Chondrocyte (in vitro differentiated cells): ENCODE data around the gene HES1. TPM values are rescaled to one million over a fixed set of nuclear protein-coding genes. Genes with fewer than 3 reads are reported as not detected.

Source experiments
- DNase-seq: peaks from one replicate; pipeline ENCODE4 v3.0.0; 2021; ENCODE audit warnings: mixed read lengths, low spot score
- H3K27ac Mint-ChIP-seq: one replicate; pipeline ENCODE4 v1.8.0; 2021; ENCODE audit warnings: mild to moderate bottlenecking, moderate library complexity, mixed read lengths; ENCODE audit not compliant: unreplicated experiment
- H3K27me3 Mint-ChIP-seq: 2 replicates; pipeline ENCODE4 v1.8.0; 2021; ENCODE audit warnings: low read depth, mixed read lengths
- H3K36me3 Mint-ChIP-seq: 2 replicates; pipeline ENCODE4 v1.8.0; 2021; ENCODE audit warnings: low read depth, mixed read lengths
- H3K4me1 Mint-ChIP-seq: 2 replicates; pipeline ENCODE4 v1.8.0; 2021; ENCODE audit warnings: low read depth, mild to moderate bottlenecking, mixed read lengths
- H3K4me3 Mint-ChIP-seq: one replicate; pipeline ENCODE4 v1.8.0; 2021; ENCODE audit warnings: mild to moderate bottlenecking, moderate library complexity, mixed read lengths; ENCODE audit not compliant: unreplicated experiment
- H3K9me3 Mint-ChIP-seq: 2 replicates; pipeline ENCODE4 v1.8.0; 2021; ENCODE audit warnings: low read depth, mixed read lengths
- total RNA-seq: library from RNA; stranded (reverse); gene quantifications from 3 replicates; pipeline ENCODE4 v1.2.1, GENCODE V29; 2021
- TF ChIP-seq, protein P1 (sequence below): fragments of 200-600 bp; sonication (generic); IDR thresholded peaks from 2 replicates; pipeline ENCODE4 v1.5.0; 2021; ENCODE audit warnings: antibody characterized with exemption, mild to moderate bottlenecking, moderate library complexity

The HES1 gene
- total RNA-seq, 1 donor from 2014 or later, result 31.2 TPM

DNA sequence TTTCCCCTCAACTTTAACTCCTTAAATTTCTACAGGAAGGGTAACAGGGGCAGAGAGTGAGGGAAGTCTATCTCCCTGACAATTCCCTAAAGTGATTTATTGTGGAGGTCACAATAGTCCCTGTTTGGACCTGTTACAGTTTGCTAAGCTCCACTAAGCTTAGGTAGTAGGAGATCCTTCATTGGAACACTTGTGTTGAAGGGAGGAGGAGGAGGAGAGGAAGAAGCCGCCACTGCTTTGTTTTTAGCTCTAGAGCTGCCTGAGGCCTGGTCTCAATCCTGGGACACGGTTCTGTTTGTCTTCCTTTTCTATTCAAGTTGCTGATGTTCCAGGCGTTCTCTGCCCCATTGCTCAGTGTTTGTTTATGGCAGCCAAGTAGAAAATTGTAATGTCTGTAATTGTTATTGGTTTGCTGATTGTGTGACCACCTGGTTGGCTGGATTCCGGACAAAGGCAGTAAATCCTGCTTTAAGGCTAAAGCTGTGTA, 48.4 kb downstream of the HES1 start:
- peaks cover 2% of the 10 kb centered on the region for H3K36me3 Mint-ChIP-seq
- H3K27me3 Mint-ChIP-seq, result peaks cover 25% of the 10 kb centered on the region
- TF ChIP-seq, protein P1, sequence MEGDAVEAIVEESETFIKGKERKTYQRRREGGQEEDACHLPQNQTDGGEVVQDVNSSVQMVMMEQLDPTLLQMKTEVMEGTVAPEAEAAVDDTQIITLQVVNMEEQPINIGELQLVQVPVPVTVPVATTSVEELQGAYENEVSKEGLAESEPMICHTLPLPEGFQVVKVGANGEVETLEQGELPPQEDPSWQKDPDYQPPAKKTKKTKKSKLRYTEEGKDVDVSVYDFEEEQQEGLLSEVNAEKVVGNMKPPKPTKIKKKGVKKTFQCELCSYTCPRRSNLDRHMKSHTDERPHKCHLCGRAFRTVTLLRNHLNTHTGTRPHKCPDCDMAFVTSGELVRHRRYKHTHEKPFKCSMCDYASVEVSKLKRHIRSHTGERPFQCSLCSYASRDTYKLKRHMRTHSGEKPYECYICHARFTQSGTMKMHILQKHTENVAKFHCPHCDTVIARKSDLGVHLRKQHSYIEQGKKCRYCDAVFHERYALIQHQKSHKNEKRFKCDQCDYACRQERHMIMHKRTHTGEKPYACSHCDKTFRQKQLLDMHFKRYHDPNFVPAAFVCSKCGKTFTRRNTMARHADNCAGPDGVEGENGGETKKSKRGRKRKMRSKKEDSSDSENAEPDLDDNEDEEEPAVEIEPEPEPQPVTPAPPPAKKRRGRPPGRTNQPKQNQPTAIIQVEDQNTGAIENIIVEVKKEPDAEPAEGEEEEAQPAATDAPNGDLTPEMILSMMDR, result no peak
- no peak overlapping the region for H3K27ac Mint-ChIP-seq
- H3K4me3 Mint-ChIP-seq, result no peak overlapping the region
- no peaks in the 10 kb centered on the region for H3K9me3 Mint-ChIP-seq
- DNase-seq, result no peak
- peaks cover 12% of the 10 kb centered on the region for H3K4me1 Mint-ChIP-seq

DNA sequence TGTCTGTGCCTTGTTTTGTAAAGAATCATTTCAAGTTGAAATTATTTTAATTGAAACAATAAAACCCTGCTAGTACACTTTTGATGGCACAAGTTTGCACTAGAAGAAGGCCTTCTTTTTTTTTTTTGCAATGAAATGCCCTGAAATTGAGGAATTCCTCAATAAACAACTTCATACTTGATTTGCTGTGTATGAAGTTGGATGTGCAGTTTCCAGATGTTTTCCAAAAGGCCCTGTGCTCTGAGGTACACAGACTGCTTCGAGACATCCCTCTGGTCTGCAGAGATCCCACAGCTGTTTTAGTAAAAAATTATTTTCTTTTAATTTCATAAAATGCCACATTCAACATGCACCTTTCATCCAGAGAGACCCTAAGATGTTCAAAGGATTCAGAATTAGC, 48.9 kb downstream of the HES1 start:
- peaks cover 2% of the 10 kb centered on the region for H3K36me3 Mint-ChIP-seq
- H3K27ac Mint-ChIP-seq, result no peak overlapping the region
- H3K9me3 Mint-ChIP-seq, result no peaks in the 10 kb centered on the region
- peaks cover 16% of the 10 kb centered on the region for H3K4me1 Mint-ChIP-seq
- no peak for DNase-seq
- TF ChIP-seq, protein P1, result no peak
- H3K4me3 Mint-ChIP-seq, result no peak overlapping the region
- H3K27me3 Mint-ChIP-seq, result peaks cover 23% of the 10 kb centered on the region

DNA sequence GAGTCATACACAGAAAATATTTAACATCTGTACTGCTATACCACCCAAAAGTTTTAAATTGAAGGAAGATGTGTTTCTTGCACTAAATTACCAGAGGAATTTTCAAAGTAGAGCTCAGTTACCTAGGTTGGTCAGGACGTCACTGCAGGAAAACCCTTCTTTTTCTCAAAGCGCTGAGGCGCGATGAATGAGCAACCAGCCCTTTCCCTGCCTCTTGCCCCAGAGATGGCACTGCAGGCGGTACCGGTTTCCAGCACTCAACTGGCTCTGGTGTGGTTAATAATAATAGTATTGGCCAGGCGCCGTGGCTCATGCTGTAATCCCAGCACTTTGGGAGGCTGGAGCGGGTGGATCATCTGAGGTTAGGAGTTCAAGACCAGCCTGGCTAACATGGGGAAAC, 49.3 kb downstream of the HES1 start:
- H3K36me3 Mint-ChIP-seq, result peaks cover 2% of the 10 kb centered on the region
- peaks cover 16% of the 10 kb centered on the region for H3K4me1 Mint-ChIP-seq
- H3K9me3 Mint-ChIP-seq, result no peaks in the 10 kb centered on the region
- H3K27me3 Mint-ChIP-seq, result peaks cover 21% of the 10 kb centered on the region
- DNase-seq, result no peak
- H3K27ac Mint-ChIP-seq, result no peak overlapping the region
- H3K4me3 Mint-ChIP-seq, result no peak overlapping the region
- TF ChIP-seq, protein P1, result no peak

DNA sequence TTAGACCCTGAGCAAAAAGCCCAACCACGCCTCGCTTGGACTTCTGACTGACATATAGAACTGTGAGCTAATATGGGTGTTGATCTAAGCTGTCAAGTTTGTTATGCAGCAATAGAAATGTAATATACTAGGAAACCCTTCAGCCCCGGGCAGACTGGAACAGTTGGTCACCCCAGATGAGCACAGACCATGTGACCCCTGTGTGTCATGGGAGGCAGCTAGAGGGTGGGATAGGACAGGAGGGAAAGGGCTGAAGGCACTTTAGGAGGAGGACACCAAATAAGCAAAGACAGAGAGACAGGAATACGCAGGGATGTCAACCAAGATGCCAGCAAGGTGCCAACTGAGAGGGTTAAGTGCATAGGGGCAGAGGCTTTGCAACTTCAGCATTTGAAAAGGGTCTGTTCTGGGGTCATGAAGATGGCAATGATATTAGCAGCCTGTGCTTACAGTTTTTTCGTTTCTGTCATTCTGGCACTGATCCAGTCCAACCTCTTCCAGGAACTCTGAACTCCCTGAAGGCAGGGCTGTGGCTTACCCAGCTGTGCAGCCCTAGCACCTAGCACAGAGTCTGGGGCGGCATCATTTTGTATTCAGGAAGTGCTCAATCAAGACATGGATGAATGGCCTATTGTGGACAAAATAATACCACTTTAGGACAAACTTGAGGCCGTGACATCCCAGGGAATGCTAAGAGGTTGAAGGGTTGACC, 51.4 kb downstream of the HES1 start:
- H3K36me3 Mint-ChIP-seq, result peaks cover 5% of the 10 kb centered on the region
- TF ChIP-seq, protein P1, result no peak
- peaks cover 3% of the 10 kb centered on the region for H3K9me3 Mint-ChIP-seq
- H3K4me3 Mint-ChIP-seq, result no peak overlapping the region
- H3K27ac Mint-ChIP-seq, result no peak overlapping the region
- peaks cover 16% of the 10 kb centered on the region for H3K4me1 Mint-ChIP-seq
- peaks cover 9% of the 10 kb centered on the region for H3K27me3 Mint-ChIP-seq
- DNase-seq, result no peak

Other genes starting within 250 kb of the HES1 start
- not detected in 3 replicates for gene CPN2, start 215.2 kb downstream of the HES1 start, total RNA-seq
- 0.18 to 1.7 TPM (median 0.22 TPM) in 3 replicates for gene LRRC15, start 233.6 kb downstream of the HES1 start, total RNA-seq